ENCODE measurements around the gene UVSSA. TPM values are rescaled to one million over a fixed set of nuclear protein-coding genes. Genes with fewer than 3 reads are reported as not detected.

The UVSSA gene
- total and polyA plus RNA-seq, 9 of the 15 experiments (the other 6 are each of a cell fraction or from before 2014, with no cell fraction given), result 0.21 to 14.6 (median 3.3) TPM

DNA sequence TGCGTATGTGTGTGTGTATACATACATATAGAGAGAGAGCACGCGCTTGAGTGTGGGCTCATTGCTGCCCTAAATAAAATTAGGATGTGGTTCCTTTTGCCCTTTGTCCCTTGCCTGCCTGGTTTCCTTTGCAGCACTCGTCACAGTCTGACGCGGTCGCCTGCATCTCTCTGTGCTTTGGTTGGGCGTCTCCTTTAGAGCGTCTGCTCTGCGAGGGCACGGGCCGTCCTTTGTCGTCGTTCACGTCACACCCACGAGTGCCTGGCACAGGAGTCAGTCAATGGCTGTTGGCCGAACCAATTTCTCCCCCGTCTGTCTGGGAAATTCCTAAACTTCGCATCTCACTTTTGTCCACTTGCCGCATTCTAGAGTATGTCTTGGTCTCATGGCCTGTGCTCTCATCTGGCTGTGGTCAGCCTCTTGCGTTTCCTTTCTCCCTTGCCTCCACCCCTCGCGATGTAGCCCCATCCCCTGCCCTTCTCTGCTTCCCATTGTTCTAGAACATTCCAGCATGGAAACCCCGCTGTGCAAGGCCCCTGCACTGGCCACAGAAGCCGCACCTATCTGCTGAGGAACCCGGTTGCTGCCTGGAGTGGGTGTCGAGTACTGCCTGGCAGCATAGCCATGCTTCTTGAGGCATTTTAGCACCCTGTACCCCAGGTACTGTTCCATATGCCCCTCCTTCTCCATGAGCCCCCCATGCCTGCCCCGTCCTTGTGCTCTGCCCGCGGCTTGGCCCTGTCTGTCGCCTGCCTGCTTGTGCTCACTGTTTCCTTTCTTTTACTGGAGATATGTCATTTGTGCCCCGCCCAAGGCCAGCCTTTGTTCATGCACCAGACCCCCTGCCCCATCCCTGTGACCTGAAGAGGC is 49.3 kb upstream of the UVSSA start:
- DNase-seq (ENCODE audit: extremely low read depth in 1 of 4, low spot score in 3 of 4) (no peak), ATAC-seq (no peak), FAIRE-seq (no peak)
- 93% methylated on average over 23 of the region's 32 CpGs for WGBS (ENCODE audit: insufficient coverage, low coverage, missing lambda C conversion rate)
- Histone ChIP-seq H3K27ac (ENCODE audit: extremely low read depth, low read depth, low read length) (no peak overlapping the region), H3K27me3 (ENCODE audit: control insufficient read depth in 2 of 2, insufficient read depth in 2 of 2, low read length in 2 of 2) (no peaks in the 10 kb centered on the region), H3K4me2 (ENCODE audit: insufficient read depth, low read length) (no peak overlapping the region), H3K4me1 (replicated peaks in 1 of 2; ENCODE audit: control insufficient read depth in 2 of 2, insufficient read depth in 2 of 2, low read length in 2 of 2) (peaks cover 0 to 24% of the 10 kb centered on the region in 2 experiments; a peak in 4 of 5 replicates), H3K9ac (ENCODE audit: insufficient read depth in 1 of 2, low read depth in 2 of 2, low read length in 2 of 2) (no peak overlapping the region), H3K9me1 (ENCODE audit: control insufficient read depth, insufficient read depth, low read length) (no peaks in the 10 kb centered on the region), H3K4me3 (no peak overlapping the region), H3K36me3 (ENCODE audit: control insufficient read depth, insufficient read depth, low read length) (peaks cover 76% of the 10 kb centered on the region; the same call in 2 of the 3 replicates), H3K79me2 (ENCODE audit: control insufficient read depth, insufficient read depth, low read length) (peaks cover 95% of the 10 kb centered on the region), H2AFZ (ENCODE audit: low read depth, low read length) (no peak overlapping the region), H3K9me3 (replicated peaks; ENCODE audit: control insufficient read depth, insufficient read depth, low read depth, low read length) (no peaks in the 10 kb centered on the region), H4K20me1 (replicated peaks; ENCODE audit: control insufficient read depth, insufficient read depth, low read length) (peaks cover 12% of the 10 kb centered on the region)
- CTCF ChIA-PET (ENCODE audit: low intra/inter-chr PET ratio), result no interaction called here
- TF ChIP-seq SMAD2 (IDR thresholded peaks at IDR 0.05; ENCODE audit: low read depth, low read length) (no peak), RBFOX2 (IDR thresholded peaks at IDR 0.05; ENCODE audit: low read depth, low read length) (0 out of 2 replicates have a peak, but pooled peaks have one; percentile 19)
- in situ Hi-C loops (cut with MboI) (no loop called here), intact Hi-C loops (cut with micrococcal nuclease) (no loop called here)
- POLR2A ChIA-PET, result interaction anchor here (0.7 to 3.6 kb wide), 2 partner anchors 8 to 23 kb away, joined by 3 to 30 read pairs; partner anchors contain the start of gene MAEA
- no TSS peak for BruUV-seq (replicated peaks)

DNA sequence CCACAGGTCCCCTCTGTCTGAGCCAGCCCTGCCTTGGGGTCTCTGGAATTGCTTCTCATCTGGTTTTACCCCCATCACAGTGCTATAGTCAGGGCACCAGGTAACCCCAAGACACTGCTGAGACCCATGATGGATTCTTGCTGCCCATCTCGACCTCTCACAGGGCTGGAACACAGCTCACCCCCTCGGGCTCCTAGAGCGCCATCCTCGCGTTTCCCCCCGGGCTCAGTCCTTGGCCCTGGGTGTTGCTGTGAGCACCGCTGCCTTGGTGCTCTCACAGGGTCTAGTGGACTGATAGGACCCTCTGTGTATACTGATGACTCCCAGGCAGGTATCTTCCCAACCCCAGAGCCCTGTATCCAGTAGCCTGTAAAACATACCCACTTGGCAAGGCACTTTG is 48.5 kb upstream of the UVSSA start:
- Histone ChIP-seq H3K36me3 (ENCODE audit: control insufficient read depth, insufficient read depth, low read length) (peaks cover 76% of the 10 kb centered on the region; the same call in 2 of the 3 replicates), H3K4me2 (ENCODE audit: insufficient read depth, low read length) (no peak overlapping the region), H3K9me3 (replicated peaks; ENCODE audit: control insufficient read depth, insufficient read depth, low read depth, low read length) (no peaks in the 10 kb centered on the region), H3K9me1 (ENCODE audit: control insufficient read depth, insufficient read depth, low read length) (no peaks in the 10 kb centered on the region), H3K9ac (ENCODE audit: insufficient read depth in 1 of 2, low read depth in 2 of 2, low read length in 2 of 2) (no peak overlapping the region), H3K79me2 (ENCODE audit: control insufficient read depth, insufficient read depth, low read length) (peaks cover 93% of the 10 kb centered on the region), H4K20me1 (replicated peaks; ENCODE audit: control insufficient read depth, insufficient read depth, low read length) (peaks cover 10% of the 10 kb centered on the region), H3K4me3 (no peak overlapping the region), H3K27ac (ENCODE audit: extremely low read depth, low read depth, low read length) (no peak overlapping the region), H2AFZ (ENCODE audit: low read depth, low read length) (no peak overlapping the region), H3K4me1 (replicated peaks in 1 of 2; ENCODE audit: control insufficient read depth in 2 of 2, insufficient read depth in 2 of 2, low read length in 2 of 2) (peaks cover 0 to 22% of the 10 kb centered on the region in 2 experiments; a peak in 4 of 5 replicates), H3K27me3 (ENCODE audit: control insufficient read depth in 2 of 2, insufficient read depth in 2 of 2, low read length in 2 of 2) (no peaks in the 10 kb centered on the region)
- WGBS (ENCODE audit: insufficient coverage, low coverage, missing lambda C conversion rate), result 94% methylated on average over 4 of the region's 7 CpGs
- ChIA-PET POLR2A (interaction anchor here (1.1 to 3.6 kb wide), 2 partner anchors 8 to 11 kb away, joined by 4 to 30 read pairs; partner anchors contain the start of gene MAEA), CTCF (ENCODE audit: low intra/inter-chr PET ratio) (no interaction called here)
- no TSS peak for BruUV-seq (replicated peaks)
- intact Hi-C loops (cut with micrococcal nuclease) (no loop called here), in situ Hi-C loops (cut with MboI) (no loop called here)
- FAIRE-seq (no peak), ATAC-seq (no peak), DNase-seq (ENCODE audit: extremely low read depth in 1 of 4, low spot score in 3 of 4) (no peak)
- TF ChIP-seq ZNF511 (CRISPR knock-in tag; IDR thresholded peaks at IDR 0.05), result no peak
- TF ChIP-seq ESRRA (IDR thresholded peaks at IDR 0.05; ENCODE audit: borderline replicate concordance, low read depth), result no peak
- TF ChIP-seq, protein P1, sequence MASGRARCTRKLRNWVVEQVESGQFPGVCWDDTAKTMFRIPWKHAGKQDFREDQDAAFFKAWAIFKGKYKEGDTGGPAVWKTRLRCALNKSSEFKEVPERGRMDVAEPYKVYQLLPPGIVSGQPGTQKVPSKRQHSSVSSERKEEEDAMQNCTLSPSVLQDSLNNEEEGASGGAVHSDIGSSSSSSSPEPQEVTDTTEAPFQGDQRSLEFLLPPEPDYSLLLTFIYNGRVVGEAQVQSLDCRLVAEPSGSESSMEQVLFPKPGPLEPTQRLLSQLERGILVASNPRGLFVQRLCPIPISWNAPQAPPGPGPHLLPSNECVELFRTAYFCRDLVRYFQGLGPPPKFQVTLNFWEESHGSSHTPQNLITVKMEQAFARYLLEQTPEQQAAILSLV (tag; IDR thresholded peaks at IDR 0.05), result no peak

Measured in K562 (cell line).